Motor neuron (in vitro differentiated cells): ENCODE measurements around the gene TFAP2C. TPM values are rescaled to one million over a fixed set of nuclear protein-coding genes. Genes with fewer than 3 reads are reported as not detected.
"Not testable (repeated sequence)": the region's sequence is repeated elsewhere in the genome, so short reads cannot be mapped to it uniquely, and the experiment has no call there.

Source experiments
- ATAC-seq, 8 experiments: fragments of 200-7000 bp; cut with Tn5 transposase; replicated peaks in 6 of 8; 2 replicates each; pipeline ENCODE4 v1.8.0; 2021; ENCODE audit warnings: mild to moderate bottlenecking in 8 of 8, moderate library complexity in 8 of 8
- H3K27ac ChIP-seq, 2 donors: fragments of 250-450 bp; sonication (Bioruptor Pico); 2 replicates each; pipeline ENCODE4 v1.9.0; 2021; ENCODE audit warnings: antibody characterized with exemption in 2 of 2, mild to moderate bottlenecking in 2 of 2, moderate library complexity in 1 of 2
- H3K4me1 ChIP-seq, 2 donors: fragments of 250-450 bp; sonication (Bioruptor Pico); replicated peaks in 1 of 2; 2 replicates each; pipeline ENCODE4 v1.6.1; 2021; ENCODE audit warnings: antibody characterized with exemption in 2 of 2, mild to moderate bottlenecking in 2 of 2, moderate library complexity in 1 of 2
- H3K4me3 ChIP-seq, 5 donors: fragments of 250-450 bp; sonication (Bioruptor Pico); 2 replicates each; pipeline ENCODE4 v1.9.0; 2021; ENCODE audit warnings: antibody characterized with exemption in 5 of 5, mild to moderate bottlenecking in 5 of 5, moderate library complexity in 4 of 5
- WGBS, 10 experiments: fragments of 450-650 bp; shearing (Covaris generic); methylation state at CpG; one replicate each; pipeline ENCODE4 v1.0.0; 2022; 5-methylcytosine and 5-hydroxymethylcytosine counted together
- in situ Hi-C, 9 experiments: fragments of 400-800 bp; cut with MboI; loops; one replicate each; pipeline ENCODE4 v1.15.0; 2021; ENCODE audit warnings: low sequenced_read_pairs in 9 of 9, low pct_unique_long_range_greater_than_20kb in 2 of 9; ENCODE audit not compliant: unreplicated experiment in 9 of 9
- total RNA-seq, 8 experiments: library from RNA; unstranded; fragments of 300-600 nt; gene quantifications; 2 replicates each; pipeline versions ENCODE4 v1.2.3 to v1.2.4, GENCODE V29; 2022

The TFAP2C gene
- total RNA-seq, 8 experiments from 2014 or later = 0.21 to 60.3 (median 23.2) TPM; not detected in 2

GRCh38 chr20:56604673-56605072 is 24.4 kb upstream of the TFAP2C start:
- no peak for ATAC-seq
- Histone ChIP-seq H3K4me1 (no peaks in the 10 kb centered on the region), H3K27ac (no peak overlapping the region), H3K4me3 (no peak overlapping the region)
- 80 to 100% (median 92%) methylated on average over 1 to 9 of the region's 10 CpGs; no CpG with 5 or more reads in 4 of the 10 experiments for WGBS, 10 experiments
- in situ Hi-C loops = no loop called here

DNA sequence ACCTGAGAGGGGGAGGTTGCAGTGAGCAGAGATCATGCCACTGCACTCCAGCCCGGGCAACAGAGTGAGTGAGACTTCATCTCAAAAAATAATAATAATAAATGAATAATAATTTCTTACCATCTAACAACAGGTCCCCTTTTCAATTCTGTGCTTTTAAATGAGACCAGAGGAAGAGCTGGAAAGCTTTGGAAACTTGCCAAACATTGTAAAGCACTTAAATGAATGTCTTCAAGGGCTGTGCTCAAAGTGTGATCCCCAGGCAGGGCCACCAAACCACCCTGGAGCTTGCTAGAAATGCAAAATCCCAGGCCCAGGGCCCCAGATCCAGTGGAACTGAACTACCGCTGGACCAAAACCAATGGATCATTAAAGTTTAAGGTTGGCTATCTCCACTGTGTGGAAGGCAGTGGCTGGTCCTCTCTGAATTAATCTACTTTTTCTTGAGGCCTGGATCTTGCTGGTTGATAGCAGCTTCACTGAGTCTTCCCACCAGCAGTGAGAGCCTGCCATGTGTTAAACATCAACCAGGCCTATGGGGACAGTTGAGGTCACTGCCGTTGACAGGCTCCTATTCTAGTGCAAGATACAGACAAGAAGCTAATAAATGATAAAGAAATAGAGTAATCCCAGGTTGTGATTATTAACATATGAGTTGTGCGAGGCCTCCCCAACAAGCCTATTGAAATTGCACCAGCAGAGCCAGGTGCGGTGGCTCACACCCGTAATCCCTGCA is 23.7 kb upstream of the TFAP2C start:
- in situ Hi-C loops = no loop called here
- 60 to 100% (median 84%) methylated on average over 1 to 5 of the region's 6 CpGs; no CpG with 5 or more reads in 1 of the 10 experiments for WGBS, 10 experiments

DNA sequence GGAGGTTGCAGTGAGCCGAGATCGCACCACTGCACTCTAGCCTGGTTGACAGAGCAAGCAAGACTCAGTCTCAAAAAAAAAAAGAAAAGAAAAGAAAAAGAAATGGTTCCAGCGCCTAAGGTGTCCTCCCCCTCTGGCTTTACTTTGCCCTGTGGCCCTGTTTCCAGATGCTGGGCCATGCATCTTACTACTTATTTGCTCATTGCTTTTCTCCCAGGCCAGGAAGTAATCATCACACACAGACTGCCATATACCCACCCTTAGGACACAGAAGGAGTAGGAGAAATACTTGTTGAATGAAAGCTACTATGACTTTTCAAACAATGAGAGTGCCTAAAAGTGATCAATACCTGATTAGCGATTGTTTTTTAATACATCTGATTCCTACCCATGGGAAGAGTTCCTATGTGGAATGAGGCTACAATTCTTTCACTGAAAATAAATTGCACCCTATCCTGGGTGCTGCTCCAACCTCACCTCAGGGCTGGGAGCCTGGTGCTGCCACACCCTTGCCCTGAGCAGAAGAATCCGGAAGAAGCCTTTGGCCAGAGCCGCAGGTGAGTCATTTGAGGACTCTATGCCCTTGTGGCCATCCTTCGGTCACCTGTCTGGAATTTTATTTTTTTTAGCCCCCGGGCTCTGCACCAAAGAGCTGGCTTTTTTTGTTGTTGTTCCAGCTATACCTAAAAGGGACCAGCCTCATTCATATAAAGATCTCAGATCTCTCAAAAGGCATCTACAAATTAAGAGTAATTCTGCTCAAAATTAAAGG is 22.7 kb upstream of the TFAP2C start:
- WGBS, 10 experiments = 57 to 98% (median 90%) methylated on average over 3 to 8 of the region's 8 CpGs; no CpG with 5 or more reads in 1 of the 10 experiments
- no peak for ATAC-seq
- no peak overlapping the region for H3K27ac ChIP-seq
- no peak overlapping the region for H3K4me3 ChIP-seq
- in situ Hi-C loops = no loop called here
- H3K4me1 ChIP-seq = no peaks in the 10 kb centered on the region

More for the DNA sequence above, 23.7 kb upstream of the TFAP2C start:
- Histone ChIP-seq H3K27ac (no peak overlapping the region), H3K4me1 (no peaks in the 10 kb centered on the region), H3K4me3 (no peak overlapping the region)
- no peak for ATAC-seq

DNA sequence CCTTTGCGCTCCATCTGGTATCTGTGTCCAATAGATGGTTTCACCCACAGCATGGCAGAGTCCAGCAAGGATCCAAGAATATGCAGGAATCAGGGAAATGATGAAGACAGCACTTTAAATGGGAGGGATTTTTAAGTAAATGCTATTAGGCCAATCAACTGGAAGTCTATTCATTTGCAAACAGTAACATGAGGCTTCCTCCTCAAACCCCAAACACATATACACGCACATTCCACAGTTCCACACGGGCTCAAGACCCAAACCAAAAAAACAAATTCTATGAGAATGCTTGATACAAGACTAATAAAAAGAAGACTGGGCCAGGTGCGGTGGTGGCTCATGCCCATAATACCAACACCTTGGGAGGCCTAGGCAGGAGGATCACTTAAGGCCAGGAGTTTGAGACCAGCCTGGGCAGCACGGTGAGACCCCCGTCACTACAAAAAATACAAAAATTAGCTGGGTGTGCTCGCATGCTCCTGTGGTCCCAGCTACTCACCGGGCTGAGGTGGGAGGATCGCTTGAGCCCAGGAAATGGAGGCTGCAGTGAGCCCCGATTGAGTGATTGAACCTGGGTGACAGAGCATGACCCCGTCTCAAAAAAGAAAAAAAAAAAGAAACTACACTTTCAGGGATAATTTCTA is 21.9 kb upstream of the TFAP2C start:
- no peak overlapping the region for H3K4me3 ChIP-seq
- ATAC-seq = peak in 1 of 8 experiments; percentile 25
- H3K4me1 ChIP-seq = no peaks in the 10 kb centered on the region
- H3K27ac ChIP-seq = no peak overlapping the region
- in situ Hi-C loops = no loop called here
- WGBS, 10 experiments = 60 to 100% (median 88%) methylated on average over 1 to 9 of the region's 11 CpGs; no CpG with 5 or more reads in 2 of the 10 experiments

DNA sequence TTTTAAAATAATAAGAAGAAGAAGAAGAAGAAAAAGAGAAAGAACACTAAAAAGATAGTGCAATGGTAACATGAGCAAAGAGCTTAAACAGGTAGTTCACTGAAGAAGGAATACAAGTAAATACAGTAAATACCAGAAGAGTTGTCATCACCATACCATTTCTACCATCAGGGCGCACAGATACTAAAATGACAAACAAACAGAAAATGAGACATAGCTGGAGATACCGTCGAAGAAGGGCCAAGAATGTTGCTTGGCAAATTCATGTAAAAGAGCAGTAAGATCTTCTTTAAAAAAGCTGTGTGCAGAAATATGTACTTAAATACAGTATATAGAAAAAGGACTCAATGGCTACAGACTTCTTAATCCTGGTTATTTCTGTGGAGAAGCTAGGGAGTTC is 20.7 kb upstream of the TFAP2C start:
- H3K27ac ChIP-seq = no peak overlapping the region
- no peak for ATAC-seq
- 50 to 100% (median 93%) methylated on average over 2 to 3 of the region's 3 CpGs for WGBS, 10 experiments
- no peaks in the 10 kb centered on the region for H3K4me1 ChIP-seq
- in situ Hi-C loops = no loop called here
- H3K4me3 ChIP-seq = no peak overlapping the region

DNA sequence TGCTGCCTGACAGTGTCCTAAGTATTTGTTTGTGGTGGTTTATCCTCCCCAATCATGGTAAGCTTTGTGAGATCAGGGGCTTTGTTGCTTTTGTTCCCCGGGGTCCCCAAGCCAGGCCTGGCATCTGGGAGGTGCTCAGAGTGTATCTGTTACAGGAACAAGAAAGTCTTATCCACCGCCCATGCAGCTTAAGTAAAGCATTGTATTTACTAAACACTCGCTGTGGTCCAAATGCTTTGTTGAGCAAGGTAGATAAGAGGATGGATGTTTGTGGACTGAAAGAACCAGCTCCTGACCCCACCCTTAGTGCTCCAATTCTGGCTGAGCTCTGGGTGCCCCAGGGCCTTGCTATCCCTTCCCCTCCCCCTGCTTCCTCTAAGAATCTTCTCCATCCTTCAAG is 19.8 kb upstream of the TFAP2C start:
- whole genome bisulfite sequencing, 10 experiments = 20 to 100% (median 60%) methylated on average over 1 to 2 of the region's 3 CpGs; no CpG with 5 or more reads in 3 of the 10 experiments
- no peak for ATAC-seq
- no peak overlapping the region for H3K4me3 ChIP-seq
- no peaks in the 10 kb centered on the region for H3K4me1 ChIP-seq
- in situ Hi-C loops = no loop called here
- no peak overlapping the region for H3K27ac ChIP-seq

DNA sequence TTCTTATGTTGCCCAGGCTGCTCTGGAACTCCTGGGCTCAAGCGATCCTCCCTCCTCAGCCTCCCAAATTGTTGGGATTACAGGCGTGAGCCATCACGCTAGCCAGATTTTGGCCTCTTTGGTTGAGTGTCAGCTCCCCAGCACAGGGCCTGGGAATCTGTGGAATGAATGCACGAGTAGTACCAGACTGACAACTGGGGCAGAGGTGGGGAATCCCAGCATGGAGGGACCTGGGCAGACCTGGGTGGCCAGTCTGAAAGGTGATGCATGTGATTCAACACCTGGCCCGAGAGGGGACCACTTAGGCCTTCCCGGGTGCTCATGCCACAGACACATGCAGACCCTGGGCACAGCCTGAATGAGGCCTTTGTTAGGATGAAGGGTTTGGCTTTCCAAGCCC is 19.0 kb upstream of the TFAP2C start:
- ATAC-seq = no peak
- in situ Hi-C loops = no loop called here
- no peak overlapping the region for H3K4me3 ChIP-seq
- H3K4me1 ChIP-seq = no peaks in the 10 kb centered on the region
- no peak overlapping the region for H3K27ac ChIP-seq
- 0 to 100% (median 92%) methylated on average over 1 to 3 of the region's 6 CpGs; no CpG with 5 or more reads in 4 of the 10 experiments for WGBS, 10 experiments

- no peak for ATAC-seq
These were observed 14.9 kb upstream of the TFAP2C start for GRCh38 chr20:56614196-56614595.

DNA sequence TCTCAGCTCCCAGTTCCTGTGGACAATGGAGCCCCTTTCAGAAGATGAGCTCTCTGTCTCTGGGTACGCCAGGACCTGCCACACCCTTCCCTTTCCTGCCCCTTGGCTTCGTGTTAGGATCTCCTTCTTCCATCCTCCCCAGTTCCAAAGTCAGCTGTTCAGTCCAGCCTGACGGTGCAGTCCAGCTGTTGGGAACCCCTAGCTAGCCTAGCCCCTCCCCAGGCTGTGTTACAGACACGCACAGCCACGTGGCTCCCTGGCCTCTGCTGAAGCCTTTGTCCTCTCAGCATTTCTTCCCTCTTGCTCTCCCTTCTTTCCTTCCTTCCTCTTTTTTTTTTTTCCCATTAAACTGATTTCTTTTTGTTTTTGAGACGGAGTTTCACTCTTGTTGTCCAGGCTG is 12.4 kb upstream of the TFAP2C start:
- H3K27ac ChIP-seq = no peak overlapping the region
- H3K4me3 ChIP-seq = no peak overlapping the region
- peak in 2 of 8 experiments; percentile 16 to 26 for ATAC-seq
- WGBS, 10 experiments = 20 to 100% (median 60%) methylated on average over 1 to 6 of the region's 6 CpGs; no CpG with 5 or more reads in 1 of the 10 experiments
- H3K4me1 ChIP-seq = no peaks in the 10 kb centered on the region
- in situ Hi-C loops = no loop called here

More at GRCh38 chr20:56614196-56614595, 14.9 kb upstream of the TFAP2C start:
- Histone ChIP-seq H3K27ac (no peak overlapping the region), H3K4me3 (no peak overlapping the region), H3K4me1 (no peaks in the 10 kb centered on the region)
- 75 to 100% (median 94%) methylated on average over 1 to 2 of the region's 2 CpGs; no CpG with 5 or more reads in 2 of the 10 experiments for WGBS, 10 experiments
- in situ Hi-C loops = no loop called here

DNA sequence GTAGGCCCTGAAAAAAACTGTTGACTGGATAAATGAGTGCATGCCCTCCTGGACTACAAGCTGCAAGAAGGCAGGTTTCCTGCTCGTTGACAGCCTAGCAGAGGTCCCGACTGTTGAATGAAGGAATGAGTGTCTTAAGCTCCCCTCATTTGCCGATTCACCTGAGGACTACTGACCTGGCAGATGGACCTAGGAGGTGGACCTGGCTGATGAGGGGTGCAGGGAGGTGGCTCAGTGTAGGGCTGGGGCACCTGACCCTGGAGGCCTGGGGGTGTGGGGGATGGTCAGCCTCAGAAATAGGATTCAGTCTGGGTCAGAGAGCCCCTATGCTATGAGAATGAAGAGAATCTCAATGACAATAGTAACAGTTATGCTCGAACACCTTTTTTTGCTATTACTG is 11.6 kb upstream of the TFAP2C start:
- Histone ChIP-seq H3K4me1 (no peaks in the 10 kb centered on the region), H3K27ac (no peak overlapping the region), H3K4me3 (no peak overlapping the region)
- in situ Hi-C loops = no loop called here
- no peak for ATAC-seq
- WGBS, 10 experiments = 60 to 91% (median 80%) methylated on average over 1 to 3 of the region's 4 CpGs; no CpG with 5 or more reads in 6 of the 10 experiments

DNA sequence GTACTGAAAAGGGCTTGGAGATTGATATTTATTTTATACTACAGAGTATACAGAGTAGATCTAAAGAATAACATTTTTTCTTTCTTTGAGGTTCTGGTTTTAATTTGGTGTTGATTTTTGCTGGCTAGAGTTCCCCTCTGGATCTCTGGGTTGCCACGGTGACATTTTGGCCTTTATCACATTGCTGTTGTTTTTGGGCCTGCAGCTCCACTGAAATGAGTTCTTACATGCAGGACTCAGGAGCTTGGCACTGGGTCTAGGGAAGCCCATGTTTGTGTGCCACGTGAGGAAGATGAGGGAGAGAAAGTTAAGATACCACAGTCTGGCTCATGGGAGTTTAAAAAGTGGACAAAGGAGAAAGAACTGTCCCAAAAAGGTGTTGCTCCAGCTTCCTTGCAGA is 7.4 kb upstream of the TFAP2C start:
- 0 to 100% (median 80%) methylated on average over 1 to 2 of the region's 2 CpGs; no CpG with 5 or more reads in 1 of the 10 experiments for WGBS, 10 experiments
- Histone ChIP-seq H3K4me1 (peaks cover 2 to 3% of the 10 kb centered on the region in 2 donors), H3K27ac (no peak overlapping the region), H3K4me3 (no peak overlapping the region)
- in situ Hi-C loops = no loop called here
- ATAC-seq = no peak

DNA sequence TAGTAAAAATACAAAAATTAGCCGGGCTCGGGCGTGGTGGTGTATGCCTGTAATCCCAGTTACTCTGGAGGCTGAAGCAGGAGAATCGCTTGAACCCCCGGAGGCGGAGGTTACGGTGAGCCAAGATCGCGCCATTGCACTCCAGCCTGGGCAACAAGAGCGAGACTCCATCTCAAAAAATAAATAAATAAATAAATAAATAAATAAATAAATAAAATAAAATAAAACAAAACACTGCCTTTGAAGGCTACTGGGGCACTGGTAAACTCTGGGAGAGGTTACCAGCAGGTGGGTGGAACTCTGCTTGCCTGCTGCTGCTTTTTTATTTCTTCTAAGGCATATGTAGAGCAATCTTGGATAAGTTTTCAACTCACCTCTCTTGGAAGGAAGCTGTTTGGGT is 5.2 kb upstream of the TFAP2C start:
- H3K4me3 ChIP-seq, in situ Hi-C loops, H3K27ac ChIP-seq, ATAC-seq, H3K4me1 ChIP-seq: not testable (repeated sequence)
- 42 to 100% (median 94%) methylated on average over 1 to 10 of the region's 10 CpGs; no CpG with 5 or more reads in 2 of the 10 experiments for WGBS, 10 experiments
